BLaER1 treated with 17β-estradiol and CSF1 and Interleukin-3, amounts not matched to agents 10 nM and 100 nM (cell line): ENCODE measurements around the gene ANKRD44.
"Not testable (repeated sequence)": the region's sequence is repeated elsewhere in the genome, so short reads cannot be mapped to it uniquely, and the experiment has no call there.

ENCODE experiments used
- H3K27ac ChIP-seq, 11 experiments: shearing (Covaris generic); formaldehyde crosslinking; 2 replicates each; pipeline ENCODE4 v1.8.1; 2022
- H3K27me3 ChIP-seq, 11 experiments: shearing (Covaris generic); formaldehyde crosslinking; 2 replicates each; pipeline ENCODE4 v1.8.1; 2022
- H3K36me3 ChIP-seq, 11 experiments: shearing (Covaris generic); formaldehyde crosslinking; 2 replicates each; pipeline ENCODE4 v1.8.1; 2022
- H3K4me1 ChIP-seq, 10 experiments: shearing (Covaris generic); formaldehyde crosslinking; 2 replicates each; pipeline ENCODE4 v1.8.1; 2022
- H3K4me2 ChIP-seq, 11 experiments: shearing (Covaris generic); formaldehyde crosslinking; 2 replicates each; pipeline ENCODE4 v1.8.1; 2022
- H3K4me3 ChIP-seq, 10 experiments: shearing (Covaris generic); formaldehyde crosslinking; 2 replicates each; pipeline ENCODE4 v1.8.1; 2022
- H3K9ac ChIP-seq, 11 experiments: shearing (Covaris generic); formaldehyde crosslinking; 2 replicates each; pipeline ENCODE4 v1.8.1; 2022
- H3K9me3 ChIP-seq, 11 experiments: shearing (Covaris generic); formaldehyde crosslinking; replicated peaks in 1 of 11; 2 replicates each; pipeline ENCODE4 v1.8.1; 2022
- H4K20me1 ChIP-seq, 11 experiments: shearing (Covaris generic); formaldehyde crosslinking; 2 replicates each; pipeline ENCODE4 v1.8.1; 2022
- Cebpa-rat ChIP-seq, 11 experiments: shearing (Covaris generic); IDR thresholded peaks; 2 replicates each; pipeline ENCODE4 v1.8.1; 2022

ANKRD44 gene

DNA sequence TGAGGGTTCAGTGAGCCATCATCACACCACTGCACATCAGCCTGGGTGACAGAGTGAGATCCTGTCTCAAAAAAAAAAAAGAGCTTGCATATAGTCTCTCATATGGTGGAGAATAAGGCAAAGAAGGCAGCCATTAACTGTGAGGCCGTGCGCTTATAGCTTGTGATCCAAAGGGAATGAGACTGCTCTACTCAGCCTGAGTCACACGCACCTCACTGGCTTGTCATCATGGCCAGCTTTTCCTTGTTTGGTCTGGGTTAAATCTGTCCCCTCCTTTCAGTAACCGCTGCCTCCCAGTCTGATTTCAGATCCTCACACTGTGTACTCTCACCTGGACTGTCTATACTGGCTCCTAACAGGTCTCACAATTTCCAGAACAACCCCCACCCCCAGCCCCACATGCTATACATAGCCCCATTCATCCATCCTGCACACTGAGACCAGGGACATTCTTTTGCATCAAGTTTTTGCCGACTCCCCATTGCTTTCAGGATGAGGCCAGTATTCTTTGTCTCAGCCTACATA lies 35.3 kb upstream of the ANKRD44 start:
- no peak for TF ChIP-seq Cebpa-rat (IDR thresholded peaks at IDR 0.05)
- Histone ChIP-seq H4K20me1 (no peaks in the 10 kb centered on the region), H3K27me3 (no peaks in the 10 kb centered on the region), H3K4me1 (peaks cover 0 to 6% (median 0%) of the 10 kb centered on the region in 10 experiments; a peak in 3 of 20 replicates), H3K4me2 (no peak overlapping the region), H3K27ac (no peak overlapping the region), H3K36me3 (no peaks in the 10 kb centered on the region), H3K9ac (no peak overlapping the region), H3K9me3 (no peaks in the 10 kb centered on the region), H3K4me3 (no peak overlapping the region)

DNA sequence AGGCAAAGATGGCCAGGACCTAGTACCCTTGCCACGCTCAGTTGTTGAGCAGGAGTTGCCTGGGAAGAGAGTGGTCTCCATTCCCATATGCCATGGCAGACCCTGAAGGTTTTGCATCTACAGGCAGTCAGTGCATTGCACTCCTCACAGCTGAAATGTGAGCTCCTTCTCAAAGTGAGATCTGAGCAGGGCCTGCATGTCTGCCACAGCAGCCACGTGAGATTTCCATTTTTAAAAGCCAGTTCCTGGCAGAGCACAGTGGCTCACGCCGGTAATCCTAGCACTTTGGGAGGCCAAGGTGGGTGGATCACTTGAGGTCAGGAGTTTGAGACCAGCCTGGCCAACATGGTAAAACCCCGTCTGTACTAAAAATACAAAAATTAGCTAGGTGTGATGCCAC lies 33.4 kb upstream of the ANKRD44 start:
- H3K9ac ChIP-seq, H3K36me3 ChIP-seq, H4K20me1 ChIP-seq, H3K4me2 ChIP-seq, H3K9me3 ChIP-seq, H3K4me3 ChIP-seq, H3K27ac ChIP-seq, H3K27me3 ChIP-seq, H3K4me1 ChIP-seq: not testable (repeated sequence)

- no peak overlapping the region for H3K9ac ChIP-seq
- H3K9me3 ChIP-seq = no peaks in the 10 kb centered on the region
- H3K27me3 ChIP-seq = no peaks in the 10 kb centered on the region
- TF ChIP-seq Cebpa-rat (IDR thresholded peaks at IDR 0.05) = no peak
- H3K27ac ChIP-seq = no peak overlapping the region
- H4K20me1 ChIP-seq = no peaks in the 10 kb centered on the region
- no peak overlapping the region for H3K4me3 ChIP-seq
- H3K4me1 ChIP-seq = no peaks in the 10 kb centered on the region
- H3K4me2 ChIP-seq = no peak overlapping the region
- H3K36me3 ChIP-seq = no peaks in the 10 kb centered on the region
Observed at GRCh38 chr2:197340591-197340990, 30.0 kb upstream of the ANKRD44 start.

GRCh38 chr2:197339496-197340220 lies 29.1 kb upstream of the ANKRD44 start:
- no peaks in the 10 kb centered on the region for H4K20me1 ChIP-seq
- no peaks in the 10 kb centered on the region for H3K9me3 ChIP-seq
- no peak overlapping the region for H3K27ac ChIP-seq
- H3K4me2 ChIP-seq = no peak overlapping the region
- no peak overlapping the region for H3K4me3 ChIP-seq
- no peak for TF ChIP-seq Cebpa-rat (IDR thresholded peaks at IDR 0.05)
- H3K4me1 ChIP-seq = no peaks in the 10 kb centered on the region
- H3K36me3 ChIP-seq = no peaks in the 10 kb centered on the region
- H3K9ac ChIP-seq = no peak overlapping the region
- H3K27me3 ChIP-seq = no peaks in the 10 kb centered on the region

- Histone ChIP-seq H3K4me3 (no peak overlapping the region), H3K9me3 (no peaks in the 10 kb centered on the region), H3K36me3 (no peaks in the 10 kb centered on the region), H3K4me1 (no peaks in the 10 kb centered on the region), H3K4me2 (no peak overlapping the region), H3K9ac (no peak overlapping the region), H3K27me3 (no peaks in the 10 kb centered on the region), H3K27ac (no peak overlapping the region), H4K20me1 (no peaks in the 10 kb centered on the region)
- TF ChIP-seq Cebpa-rat (IDR thresholded peaks at IDR 0.05) = no peak
Observed at GRCh38 chr2:197339016-197339415, 28.4 kb upstream of the ANKRD44 start.

DNA sequence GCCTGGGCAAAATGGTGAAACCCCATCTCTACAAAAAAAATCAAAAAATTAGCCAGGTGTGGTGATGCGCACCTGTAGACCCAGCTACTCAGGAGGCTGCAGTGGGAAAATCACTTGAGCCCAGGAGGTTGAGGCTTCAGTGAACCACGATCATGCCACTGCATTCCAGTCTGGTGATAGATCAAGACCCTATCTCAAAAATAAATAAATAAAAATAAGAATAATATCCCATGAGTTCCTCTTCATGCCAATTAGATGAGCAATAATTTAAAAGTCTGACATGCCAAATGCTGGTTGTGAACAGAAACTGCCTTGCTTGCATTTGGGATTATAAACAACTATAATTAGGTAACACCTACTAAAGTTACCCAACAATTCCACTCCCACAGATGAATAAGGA lies 22.1 kb upstream of the ANKRD44 start:
- no peak overlapping the region for H3K4me3 ChIP-seq
- no peak overlapping the region for H3K27ac ChIP-seq
- H4K20me1 ChIP-seq = no peaks in the 10 kb centered on the region
- peaks cover 0 to 12% (median 3%) of the 10 kb centered on the region in 11 experiments; a peak in 9 of 22 replicates for H3K9me3 ChIP-seq
- peaks cover 0 to 5% (median 0%) of the 10 kb centered on the region in 10 experiments; a peak in 2 of 20 replicates for H3K4me1 ChIP-seq
- no peak overlapping the region for H3K9ac ChIP-seq
- no peak overlapping the region for H3K4me2 ChIP-seq
- TF ChIP-seq Cebpa-rat (IDR thresholded peaks at IDR 0.05) = no peak
- H3K27me3 ChIP-seq = no peaks in the 10 kb centered on the region
- H3K36me3 ChIP-seq = no peaks in the 10 kb centered on the region

DNA sequence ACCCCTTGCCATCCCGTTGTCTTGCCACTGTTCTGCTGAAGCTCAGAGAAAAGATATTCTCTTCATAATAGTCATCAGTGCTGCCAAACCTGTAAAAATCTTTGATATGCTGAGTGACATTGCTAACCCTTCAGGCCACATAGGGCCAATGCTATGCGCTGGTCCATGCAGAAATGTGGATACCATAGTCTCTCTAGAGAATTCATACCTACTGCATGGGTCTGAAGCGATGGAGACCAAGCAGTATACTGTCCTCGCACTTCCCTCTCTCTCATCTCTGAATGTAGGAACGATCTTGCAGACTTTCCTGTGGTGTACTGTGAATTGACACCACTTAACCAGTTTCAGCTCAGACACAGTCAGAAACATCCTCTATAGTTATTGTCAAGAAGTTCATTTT lies 17.9 kb upstream of the ANKRD44 start:
- Histone ChIP-seq H3K36me3 (no peaks in the 10 kb centered on the region), H3K4me2 (no peak overlapping the region), H3K27ac (no peak overlapping the region), H3K4me3 (no peak overlapping the region), H3K9ac (no peak overlapping the region), H3K9me3 (peaks cover 0 to 12% (median 3%) of the 10 kb centered on the region in 11 experiments; a peak in 9 of 22 replicates), H3K4me1 (peaks cover 0 to 17% (median 0%) of the 10 kb centered on the region in 10 experiments; a peak in 7 of 20 replicates), H4K20me1 (no peaks in the 10 kb centered on the region), H3K27me3 (no peaks in the 10 kb centered on the region)
- no peak for TF ChIP-seq Cebpa-rat (IDR thresholded peaks at IDR 0.05)

DNA sequence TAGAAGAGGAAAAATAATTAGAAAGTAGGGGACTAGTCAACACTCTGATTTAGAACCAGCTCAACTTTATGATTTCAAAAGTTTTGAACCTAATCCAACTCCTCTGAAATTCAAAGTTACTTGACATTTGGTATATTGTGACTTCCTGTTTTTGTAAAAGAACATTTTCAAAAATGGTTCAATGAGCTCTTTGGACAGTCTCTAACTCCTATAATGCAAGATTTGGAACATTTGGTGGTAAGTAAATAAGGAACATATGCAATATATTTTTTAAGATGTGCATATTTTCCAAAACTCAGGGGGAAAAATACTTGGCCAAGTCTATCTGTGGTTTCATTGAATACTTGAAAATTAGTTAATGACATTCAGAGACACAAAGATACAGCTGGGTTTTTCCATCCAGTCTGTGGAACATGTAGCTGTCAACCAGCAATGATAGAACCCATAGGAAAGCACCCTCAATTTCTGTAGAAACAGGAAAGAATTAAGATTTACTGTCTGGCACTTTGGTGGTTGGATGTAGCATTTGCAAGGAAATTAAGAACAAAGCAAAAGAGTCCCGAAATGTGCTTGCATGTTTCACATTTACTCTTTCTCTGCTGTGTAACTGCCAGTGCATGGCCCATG lies 17.0 kb upstream of the ANKRD44 start:
- Histone ChIP-seq H3K4me3 (no peak overlapping the region), H3K36me3 (no peaks in the 10 kb centered on the region), H3K27me3 (no peaks in the 10 kb centered on the region), H4K20me1 (no peaks in the 10 kb centered on the region), H3K4me1 (peaks cover 0 to 19% (median 0%) of the 10 kb centered on the region in 10 experiments; a peak in 7 of 20 replicates), H3K9me3 (peaks cover 0 to 12% (median 3%) of the 10 kb centered on the region in 11 experiments; a peak in 9 of 22 replicates), H3K27ac (no peak overlapping the region), H3K4me2 (peak overlapping the region in 4 of 11 experiments; percentile 4 to 48 (median 28); a peak in 4 of 22 replicates), H3K9ac (no peak overlapping the region)
- no peak for TF ChIP-seq Cebpa-rat (IDR thresholded peaks at IDR 0.05)

DNA sequence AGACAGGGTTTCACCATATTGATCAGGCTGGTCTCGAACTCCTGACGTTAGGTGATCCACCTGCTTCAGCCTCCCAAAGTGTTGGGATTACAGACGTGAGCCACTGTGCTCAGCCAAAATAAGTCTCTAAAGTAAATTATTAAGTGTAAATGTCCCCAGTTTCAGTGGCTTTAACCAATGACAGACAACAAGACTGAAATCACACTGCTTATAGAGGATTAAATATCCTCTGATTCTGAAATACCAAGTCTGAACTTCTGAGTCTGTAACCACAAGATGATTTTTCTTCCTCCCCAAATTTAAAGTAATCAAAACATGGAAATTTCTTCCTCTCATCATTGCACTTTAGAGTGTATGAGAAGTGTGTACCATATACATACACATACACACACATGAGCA lies 16.5 kb upstream of the ANKRD44 start:
- H3K27me3 ChIP-seq = no peaks in the 10 kb centered on the region
- H4K20me1 ChIP-seq = no peaks in the 10 kb centered on the region
- H3K9me3 ChIP-seq = peaks cover 0 to 12% (median 3%) of the 10 kb centered on the region in 11 experiments; a peak in 9 of 22 replicates
- no peaks in the 10 kb centered on the region for H3K36me3 ChIP-seq
- H3K4me3 ChIP-seq = no peak overlapping the region
- no peak overlapping the region for H3K27ac ChIP-seq
- peak overlapping the region in 4 of 11 experiments; percentile 4 to 48 (median 28); a peak in 6 of 22 replicates for H3K4me2 ChIP-seq
- no peak for TF ChIP-seq Cebpa-rat (IDR thresholded peaks at IDR 0.05)
- H3K4me1 ChIP-seq = peaks cover 0 to 24% (median 0%) of the 10 kb centered on the region in 10 experiments; a peak in 7 of 20 replicates
- no peak overlapping the region for H3K9ac ChIP-seq
